Measurements from ENCODE around the gene PLA2G4C.
A peak's percentile ranks its signal among the peaks of the same experiment; 100 is the strongest.

The PLA2G4C gene

GRCh38 chr19:48110350-48110966, at the start of gene PLA2G4C:
PLA2G4C (minus strand) TSS chr19:48110817; CDS start chr19:48106529, 4,288 bp downstream.
- DNase-seq: peak; percentile 4

- DNase-seq: no peak
Observed at GRCh38 chr19:48158210-48158790, 47.7 kb upstream of the PLA2G4C start.

DNA sequence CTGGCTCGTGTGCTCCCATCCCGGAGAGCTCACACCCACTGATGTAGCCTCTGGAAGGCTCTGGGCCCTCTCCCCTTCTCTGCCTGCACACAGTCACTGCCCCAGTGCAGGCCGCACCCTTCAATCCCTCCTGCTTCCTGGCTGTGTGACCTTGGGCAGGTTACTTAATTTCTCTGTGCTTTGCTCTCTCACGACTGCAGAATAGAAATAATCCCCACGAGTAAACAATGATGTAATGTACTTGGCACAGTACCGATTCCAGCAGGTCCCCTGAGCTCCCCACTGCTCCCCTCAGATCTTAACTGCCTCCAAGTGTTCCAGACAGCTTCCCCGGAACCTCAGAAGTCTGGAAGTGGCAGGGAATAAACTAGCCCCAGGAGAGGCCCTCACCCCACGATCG, 43.4 kb upstream of the PLA2G4C start:
- DNase-seq: no peak

DNA sequence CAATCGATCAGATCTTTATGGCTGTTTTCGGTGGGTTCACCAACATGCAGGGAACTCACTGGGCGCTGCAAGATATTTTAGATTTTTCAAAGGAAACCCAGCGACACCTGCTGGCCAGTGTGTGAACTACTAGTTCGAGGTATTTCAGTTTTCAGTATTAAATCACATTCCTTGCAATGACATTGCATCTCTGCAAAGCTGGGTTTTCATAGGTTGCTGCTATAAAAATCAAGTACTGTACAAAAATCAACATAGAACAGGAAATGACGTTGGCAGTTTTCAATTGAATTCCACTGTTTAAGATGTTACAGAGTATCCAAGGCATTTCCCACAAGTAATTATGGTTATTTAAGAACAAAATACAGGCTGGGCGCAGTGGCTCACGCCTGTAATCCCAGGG, 41.9 kb upstream of the PLA2G4C start:
- no peak for DNase-seq

GRCh38 chr19:48149430-48149829, 38.8 kb upstream of the PLA2G4C start:
- DNase-seq: no peak

DNA sequence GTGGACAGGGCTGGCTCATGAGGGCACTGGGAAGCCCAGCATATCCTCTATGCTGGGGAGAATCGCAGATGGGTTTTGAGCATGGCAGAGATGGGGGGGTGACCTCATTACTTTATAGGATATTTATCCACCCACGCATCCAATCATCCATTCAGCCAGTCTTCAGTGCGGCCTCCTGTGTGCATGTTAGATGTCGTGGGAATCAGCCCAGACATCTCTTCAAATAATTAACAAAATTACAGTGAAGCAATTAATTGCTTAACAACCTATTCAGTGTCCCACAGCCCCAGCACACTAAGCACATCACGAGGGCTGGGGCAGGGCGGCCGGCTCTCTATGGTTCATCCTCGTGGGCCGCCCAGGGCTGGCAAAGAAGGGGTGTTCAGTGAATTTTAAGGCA, 38.0 kb upstream of the PLA2G4C start:
- no peak for DNase-seq

DNA sequence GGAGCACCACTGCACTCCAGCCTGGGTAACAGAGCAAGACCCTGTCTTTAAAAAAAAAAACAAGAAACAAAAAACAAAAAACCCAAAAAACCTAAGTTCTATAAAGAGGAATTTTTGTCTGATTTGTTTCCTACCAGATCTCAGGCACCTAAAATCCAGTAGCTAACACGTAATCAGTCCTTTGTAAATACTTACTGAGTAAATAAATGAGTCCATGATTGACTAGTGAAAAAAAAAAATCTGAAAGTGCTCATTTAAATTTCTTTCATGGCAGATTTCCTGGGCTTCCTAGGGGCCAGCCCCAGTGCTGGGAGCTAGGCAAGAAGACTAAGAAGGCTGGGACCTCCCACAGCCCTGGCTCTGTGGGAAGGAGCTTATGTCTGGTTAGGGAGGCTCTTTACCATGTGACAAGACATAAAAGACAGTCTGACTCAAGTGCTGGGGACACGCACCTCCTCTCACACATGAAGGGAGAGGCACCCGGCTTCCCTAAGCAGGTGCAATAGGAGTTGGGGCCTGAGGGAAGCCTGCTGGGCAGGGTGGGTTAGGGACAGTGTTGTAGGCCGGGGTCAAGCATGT, 37.1 kb upstream of the PLA2G4C start:
- no peak for DNase-seq

DNA sequence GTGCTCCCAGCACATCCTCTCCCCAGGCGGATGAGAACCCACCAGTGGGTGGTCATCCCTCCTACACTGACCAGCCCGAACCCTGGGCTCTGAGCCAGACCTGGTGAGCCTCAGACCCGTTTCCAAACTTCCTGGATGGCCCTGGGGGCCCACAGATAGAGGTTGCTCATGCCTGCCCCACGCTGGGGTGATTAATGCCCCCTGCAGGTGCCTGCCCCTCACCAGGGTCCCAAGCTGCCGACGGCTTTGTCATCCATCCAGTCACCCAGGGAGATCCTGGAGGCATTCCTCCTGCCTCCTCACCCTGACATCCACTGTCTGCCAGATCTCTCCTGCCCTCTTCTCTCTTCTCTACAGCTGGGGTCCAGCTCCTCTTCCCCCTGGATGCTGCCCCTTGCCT, 28.4 kb upstream of the PLA2G4C start:
- DNase-seq: no peak

GRCh38 chr19:48137411-48137810, 26.8 kb upstream of the PLA2G4C start:
- DNase-seq: no peak

DNA sequence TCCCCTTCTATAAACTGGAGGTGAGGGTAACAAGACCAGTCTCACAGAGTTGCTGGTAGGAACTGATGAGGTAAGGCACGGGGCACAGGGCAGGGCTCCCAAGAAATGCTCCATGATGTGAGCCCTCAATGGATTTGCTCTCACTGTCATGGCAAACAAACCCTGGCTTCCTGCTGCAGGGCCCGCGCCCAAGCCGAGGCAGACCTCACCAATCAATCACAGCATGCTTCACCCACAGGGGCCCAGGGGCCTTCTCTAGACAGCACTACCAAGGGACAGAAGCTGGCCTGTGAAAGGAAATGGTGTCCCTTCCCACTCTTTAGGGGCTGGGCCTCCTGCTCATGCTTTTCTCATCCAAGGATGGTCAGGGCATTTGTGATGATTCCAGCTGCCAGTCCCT, 25.9 kb upstream of the PLA2G4C start:
- no peak for DNase-seq

- DNase-seq: no peak
Observed at GRCh38 chr19:48135411-48135810, 24.8 kb upstream of the PLA2G4C start.

DNA sequence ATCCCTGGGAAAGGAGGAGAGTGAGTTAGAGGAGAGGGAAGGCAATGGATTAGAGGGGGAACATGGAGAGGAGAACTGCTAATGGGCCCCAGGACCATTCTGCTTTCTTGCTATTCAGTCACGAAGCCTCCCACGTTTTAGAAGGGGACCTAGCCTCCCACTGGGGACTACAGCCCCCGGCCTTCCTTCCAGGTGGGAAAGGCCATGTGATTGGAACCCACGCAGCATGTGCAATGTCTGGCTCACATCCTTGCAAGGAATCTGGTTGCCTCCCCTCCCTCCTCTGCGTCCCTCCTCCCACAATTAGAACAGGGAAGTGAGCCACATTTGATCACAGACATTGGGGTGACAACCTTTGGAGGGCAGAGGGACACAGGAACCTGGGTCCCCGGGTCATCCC, 22.5 kb upstream of the PLA2G4C start:
- DNase-seq: no peak

GRCh38 chr19:48127561-48127960, 16.9 kb upstream of the PLA2G4C start:
- DNase-seq: no peak

GRCh38 chr19:48123907-48124651, 13.5 kb upstream of the PLA2G4C start:
- no peak for DNase-seq

DNA sequence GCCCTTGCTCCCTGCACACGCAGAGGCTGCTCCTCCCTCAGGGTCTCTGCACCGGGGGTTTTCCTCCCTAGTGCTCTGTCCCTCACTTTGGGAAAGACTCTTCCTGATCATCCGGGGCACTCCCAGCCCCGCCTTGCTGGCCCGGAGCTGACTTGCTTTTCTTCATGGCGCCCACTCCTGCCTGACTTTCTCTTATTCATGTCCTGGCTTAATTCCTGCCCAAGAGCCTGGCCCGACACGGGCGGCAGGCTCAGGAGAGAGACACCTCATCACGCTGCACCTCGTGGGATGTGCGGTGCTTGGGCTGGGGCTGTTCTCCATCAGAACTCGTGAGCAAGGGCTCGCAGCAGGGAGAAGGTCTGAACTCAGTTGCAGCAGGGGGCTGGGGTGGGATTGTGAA, 11.8 kb upstream of the PLA2G4C start:
- no peak for DNase-seq

GRCh38 chr19:48121909-48122371, 11.3 kb upstream of the PLA2G4C start:
- DNase-seq: no peak

DNA sequence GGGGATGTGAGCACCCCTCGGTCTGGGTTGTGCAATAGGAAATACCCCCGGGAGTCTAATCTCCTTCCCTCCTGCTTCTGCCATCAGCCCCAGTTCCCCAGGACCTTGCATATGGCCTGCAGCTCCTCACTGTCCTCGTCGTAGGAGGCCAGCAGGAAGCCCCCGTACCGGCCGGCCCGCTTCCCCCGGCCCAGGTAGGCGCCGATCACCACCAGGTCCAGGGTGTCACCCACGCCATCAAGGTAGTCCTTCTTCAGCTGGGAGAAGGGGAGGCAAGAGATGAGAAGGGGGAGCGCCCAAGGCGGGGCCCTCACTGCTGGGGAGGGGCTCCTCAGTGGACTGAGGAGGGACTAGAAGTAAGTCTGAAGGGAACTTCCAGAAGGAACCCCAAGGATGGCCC, 10.4 kb upstream of the PLA2G4C start:
- DNase-seq: no peak

- DNase-seq: no peak
Observed at GRCh38 chr19:48120505-48120904, 9.9 kb upstream of the PLA2G4C start.

GRCh38 chr19:48118131-48118517, 7.5 kb upstream of the PLA2G4C start:
- DNase-seq: no peak

DNA sequence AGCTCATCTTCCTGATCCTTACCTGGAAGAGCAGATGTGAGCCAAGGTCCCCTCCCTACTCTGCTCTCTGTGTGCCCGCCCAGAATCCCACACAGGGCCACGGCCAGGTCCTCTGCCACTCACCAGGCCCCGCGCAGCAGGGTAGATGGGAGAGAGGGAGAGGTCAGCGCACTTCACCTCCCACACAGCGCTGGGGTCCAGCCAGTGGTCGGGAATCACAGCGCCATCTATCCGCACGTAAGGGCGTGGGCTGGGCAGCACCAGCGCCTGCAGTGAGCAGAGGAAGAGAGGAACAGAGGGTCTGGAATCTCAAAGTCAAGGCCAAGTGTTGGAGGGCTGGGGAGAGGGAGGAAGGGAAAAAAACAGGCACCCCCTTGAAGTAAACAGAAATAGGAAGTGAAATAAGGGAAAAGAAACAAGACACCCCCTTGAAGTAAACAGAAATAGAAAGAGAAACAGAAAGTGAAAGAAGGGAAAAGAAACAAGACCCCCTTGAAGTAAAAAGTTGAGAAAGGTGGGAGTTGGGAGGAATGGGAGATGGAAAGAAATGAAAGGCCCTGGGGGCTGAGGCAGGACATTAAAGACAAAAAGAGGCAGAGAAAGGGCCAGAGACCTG, 7.0 kb upstream of the PLA2G4C start:
- no peak for DNase-seq

DNA sequence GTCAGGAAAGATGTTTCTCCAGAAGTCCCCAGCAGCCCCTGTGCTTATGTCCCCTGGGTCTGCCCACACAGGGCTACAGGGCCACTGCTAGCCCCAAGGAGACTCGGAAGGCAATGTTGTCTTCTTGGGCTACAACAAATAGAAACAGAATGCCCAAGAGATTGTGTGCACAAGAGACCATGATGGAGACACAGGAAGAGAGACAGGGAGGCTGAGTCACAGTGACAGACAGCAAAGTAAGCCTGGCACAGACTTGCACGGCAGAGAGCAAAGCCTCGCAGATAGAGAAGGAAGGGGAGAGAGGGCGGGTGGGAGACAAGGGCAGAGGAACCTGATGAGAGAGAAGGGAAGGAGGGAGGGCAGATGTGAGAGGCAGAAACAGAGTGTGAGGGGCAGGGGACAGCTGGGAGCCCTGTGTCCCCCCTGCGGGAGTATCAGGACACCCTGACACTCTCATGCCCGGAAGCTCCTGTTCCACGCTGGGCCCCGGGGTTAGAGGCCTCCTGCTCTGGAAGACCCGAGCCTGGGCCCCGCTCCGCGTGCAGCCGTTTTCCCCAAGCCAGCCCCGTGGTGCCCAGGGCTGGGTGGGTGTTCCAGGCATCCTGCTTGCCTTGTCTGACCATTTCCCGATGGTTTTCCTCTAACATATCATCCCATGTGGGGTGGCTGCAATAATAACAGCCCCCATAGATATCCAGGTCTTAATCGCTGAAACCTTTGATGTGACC, 2.7 kb upstream of the PLA2G4C start:
- no peak for DNase-seq

DNA sequence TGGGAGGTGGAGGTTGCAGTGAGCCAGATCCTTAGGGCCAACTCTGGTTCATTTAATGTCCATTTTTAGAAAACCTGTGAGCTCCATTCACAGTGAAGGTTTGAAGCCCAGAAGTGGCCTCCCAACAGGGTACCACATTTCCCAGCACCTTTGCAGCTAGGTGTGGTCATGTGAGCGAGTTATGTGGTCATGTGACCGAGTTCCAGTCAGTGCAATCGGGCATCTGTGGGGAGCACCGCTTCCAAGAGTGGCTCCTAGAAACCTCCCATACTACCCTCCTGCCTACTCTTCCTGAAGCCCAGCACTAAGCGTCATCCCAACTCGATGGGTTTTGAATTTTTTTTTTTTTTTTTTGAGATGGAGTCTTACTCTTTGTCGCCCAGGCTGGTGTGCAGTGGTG, 663 bp upstream of the PLA2G4C start:
- no peak for DNase-seq
